Measurements from ENCODE around the gene FILIP1L.

DNA sequence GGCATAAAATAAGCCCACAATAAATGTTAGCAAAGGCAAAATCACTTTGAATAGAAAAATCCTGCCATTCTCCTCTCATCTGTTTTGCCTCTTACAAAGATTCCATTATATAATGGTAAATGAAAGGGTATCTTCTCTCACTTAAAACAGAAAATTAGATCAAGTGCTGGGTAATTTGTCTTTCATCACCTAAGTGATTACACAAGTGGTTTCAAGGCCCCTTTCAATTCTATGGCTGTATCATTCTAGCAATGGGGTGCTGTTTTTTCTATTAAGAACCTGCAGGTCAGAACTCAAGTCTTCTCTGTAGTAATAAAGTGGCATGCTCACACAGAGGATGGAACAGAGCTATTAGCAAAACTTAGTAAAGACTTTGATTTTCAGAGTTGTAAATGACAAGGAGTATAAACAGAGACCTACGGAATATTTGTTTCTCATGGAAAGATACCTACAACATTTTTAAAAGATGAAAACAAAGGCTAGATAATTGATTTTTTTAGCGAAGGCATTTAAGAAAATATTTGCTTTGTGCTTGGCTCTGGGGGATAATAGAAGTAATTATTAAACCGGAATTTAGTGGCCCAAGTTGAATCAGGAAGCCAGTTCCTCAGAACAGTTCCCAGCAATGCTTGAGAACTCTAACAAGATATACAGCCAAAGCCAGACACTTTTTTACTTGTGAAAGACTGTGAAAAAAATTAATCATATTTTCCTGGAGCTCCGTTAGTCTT is 159.2 kb downstream of the FILIP1L start:
- no peak for TF ChIP-seq GATA2 (IDR thresholded peaks at IDR 0.05; ENCODE audit: low read depth, low read length)
- TF ChIP-seq GATA3 (IDR thresholded peaks at IDR 0.05; ENCODE audit: low read depth, low read length): no peak

Measured in SH-SY5Y (cell line).